NCI-H146 treated with DMSO at 0.1 percent for 48 hours (cell line): ENCODE data around the gene C16orf87.
"Not testable (repeated sequence)": the region's sequence is repeated elsewhere in the genome, so short reads cannot be mapped to it uniquely, and the experiment has no call there.

ENCODE experiments used
- DNase-seq: peaks from one replicate; lab custom pipeline; 2025; ENCODE audit not compliant: unreplicated experiment; lab: John Stamatoyannopoulos, UW

Gene C16orf87

DNA sequence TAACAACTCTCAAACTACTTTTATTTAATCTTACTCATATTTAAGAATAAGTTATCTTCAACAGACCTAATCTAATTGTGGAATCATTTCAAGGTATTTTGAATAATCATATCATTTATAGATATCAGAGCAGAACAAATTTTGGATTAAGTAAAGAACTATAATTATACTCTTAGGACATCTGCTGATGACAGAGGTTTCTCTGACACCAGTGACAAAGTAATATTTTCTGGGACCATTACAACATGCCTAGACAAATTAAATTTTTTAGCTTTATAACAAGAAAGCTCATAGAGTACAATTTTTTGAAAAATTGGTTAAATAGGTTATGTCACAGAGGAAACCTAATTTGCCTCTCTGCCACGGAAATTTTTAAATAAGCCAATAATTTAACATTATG is 30.5 kb downstream of the C16orf87 start:
- no peak for DNase-seq

DNA sequence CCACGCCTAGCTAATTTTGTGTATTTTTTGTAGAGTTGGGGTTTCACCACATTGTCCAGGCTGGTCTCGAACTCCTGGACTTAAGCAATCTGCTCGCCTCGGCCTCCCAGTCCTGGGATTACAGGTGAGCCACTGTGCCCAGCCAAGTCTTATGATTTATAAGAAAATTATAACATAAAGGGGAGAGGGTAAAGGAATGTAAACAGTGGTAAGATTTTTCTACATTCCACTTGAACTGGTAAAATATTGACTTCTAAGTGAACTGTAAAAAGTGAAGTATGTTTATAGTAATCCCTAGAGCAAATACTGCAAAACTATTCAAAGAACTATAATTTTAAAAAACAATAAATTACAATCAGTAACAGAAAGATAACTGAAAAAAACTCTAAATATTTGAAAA is 33.5 kb downstream of the C16orf87 start:
- DNase-seq, result no peak

DNA sequence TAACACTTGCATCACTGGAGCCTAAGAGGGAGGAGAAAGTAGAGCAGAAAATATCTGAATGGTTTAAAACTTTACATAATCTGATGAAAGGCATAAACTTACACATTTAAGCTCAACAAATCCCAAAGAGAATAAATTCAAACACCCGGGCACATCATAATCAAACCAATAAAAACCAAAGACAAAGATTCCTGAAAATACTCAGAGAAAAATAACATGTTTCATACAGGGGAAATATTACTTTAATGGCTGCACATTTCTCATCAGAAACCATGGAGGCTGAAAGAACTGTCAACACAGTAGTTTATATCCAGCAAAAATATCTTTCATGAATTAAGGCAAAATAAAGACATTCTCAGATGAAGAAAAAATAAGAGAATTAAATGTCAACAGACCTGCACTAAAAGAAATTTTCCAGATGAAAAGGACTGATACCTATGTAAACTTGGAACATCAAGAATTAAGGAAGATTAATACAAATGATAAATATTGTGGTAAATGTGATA is 34.2 kb downstream of the C16orf87 start:
- DNase-seq, result no peak

DNA sequence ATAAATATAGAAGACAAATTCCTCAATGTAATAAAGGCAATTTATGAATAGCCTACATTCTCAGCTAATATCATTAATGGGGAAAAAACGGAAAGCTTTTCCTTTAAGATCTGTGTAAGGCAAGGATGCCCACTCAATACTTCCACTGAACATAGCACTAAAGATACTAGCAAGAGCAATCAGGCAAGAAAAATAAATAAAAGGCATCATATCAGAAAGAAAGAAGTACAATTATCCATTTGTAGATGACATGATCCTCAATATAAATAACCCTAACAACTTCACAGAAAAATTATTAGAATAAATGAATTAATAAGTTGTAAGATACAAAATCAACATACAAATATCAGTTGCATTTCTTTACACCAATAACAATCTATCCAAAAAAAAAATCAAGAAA is 37.1 kb downstream of the C16orf87 start:
- no peak for DNase-seq

DNA sequence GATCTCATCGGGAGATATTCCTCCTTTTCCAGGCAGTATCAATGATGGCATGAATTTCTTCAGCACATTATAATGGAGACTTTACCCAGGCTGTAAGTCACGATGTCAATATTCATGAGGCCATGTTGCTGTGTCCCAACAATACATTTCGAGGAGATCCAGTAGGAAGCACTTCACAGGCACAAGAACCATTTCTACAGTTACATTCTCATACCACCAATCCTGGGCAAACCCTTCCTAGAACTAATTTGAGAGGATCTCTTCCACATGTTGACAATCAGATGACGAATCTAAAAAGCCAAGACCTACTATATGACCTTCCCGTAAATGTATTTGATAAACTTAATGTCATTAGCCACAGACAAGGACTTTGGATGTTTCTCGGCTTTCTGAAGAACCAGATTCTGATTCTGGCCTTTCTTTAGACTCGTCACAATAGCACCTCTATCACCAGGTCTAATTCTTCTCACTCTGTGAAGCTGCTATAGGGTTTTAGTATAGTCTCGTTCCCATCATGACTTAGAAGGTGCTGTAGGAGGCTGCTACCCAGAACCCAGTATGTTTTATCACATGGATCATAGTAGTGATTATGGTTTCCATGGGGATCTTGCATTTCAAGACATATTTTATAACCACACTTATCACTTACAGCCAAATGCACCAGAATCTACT is 40.2 kb downstream of the C16orf87 start:
- DNase-seq, result no peak

DNA sequence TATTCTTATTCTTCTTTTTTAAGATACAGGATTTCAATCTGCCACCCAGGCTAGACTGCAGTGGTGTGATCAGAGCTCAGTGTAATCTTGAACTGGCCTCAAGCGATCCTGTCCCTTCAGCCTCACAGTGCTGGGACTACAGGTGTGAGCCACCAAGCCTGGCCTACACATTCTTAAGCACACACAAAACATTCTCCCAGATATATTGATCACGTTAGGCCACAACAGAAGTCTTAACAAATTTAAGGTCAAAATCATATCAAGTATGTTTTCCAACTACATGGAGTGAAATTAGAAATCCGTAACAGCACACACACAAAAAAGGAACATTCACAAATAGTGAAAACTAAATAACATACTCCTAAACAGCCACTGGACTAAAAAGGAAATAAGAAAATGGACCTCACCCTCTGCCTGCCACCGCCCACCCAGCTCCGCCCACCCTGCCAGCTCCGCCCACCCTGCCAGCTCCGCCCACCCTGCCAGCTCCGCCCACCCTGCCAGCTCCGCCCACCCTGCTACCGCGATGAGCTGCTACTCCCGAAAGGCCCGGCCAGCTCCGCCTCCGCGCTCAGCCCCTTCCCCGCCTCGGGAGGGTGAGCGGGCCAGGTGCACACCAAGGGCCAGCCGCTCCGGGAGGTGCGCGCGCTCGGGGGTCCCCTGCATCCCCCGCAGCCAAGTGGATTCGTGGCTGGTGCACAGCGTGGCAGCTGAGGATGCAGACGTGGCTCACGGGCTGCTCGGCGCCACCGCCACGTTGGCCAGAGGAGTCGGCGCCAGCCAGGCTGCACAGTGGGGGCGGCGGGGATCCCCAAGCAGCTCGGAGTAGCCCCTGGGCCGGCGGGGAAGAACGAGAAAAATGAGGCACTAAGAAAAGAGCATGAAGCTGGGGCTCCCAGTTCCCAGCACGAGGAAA is 41.2 kb downstream of the C16orf87 start:
- no peak for DNase-seq

DNA sequence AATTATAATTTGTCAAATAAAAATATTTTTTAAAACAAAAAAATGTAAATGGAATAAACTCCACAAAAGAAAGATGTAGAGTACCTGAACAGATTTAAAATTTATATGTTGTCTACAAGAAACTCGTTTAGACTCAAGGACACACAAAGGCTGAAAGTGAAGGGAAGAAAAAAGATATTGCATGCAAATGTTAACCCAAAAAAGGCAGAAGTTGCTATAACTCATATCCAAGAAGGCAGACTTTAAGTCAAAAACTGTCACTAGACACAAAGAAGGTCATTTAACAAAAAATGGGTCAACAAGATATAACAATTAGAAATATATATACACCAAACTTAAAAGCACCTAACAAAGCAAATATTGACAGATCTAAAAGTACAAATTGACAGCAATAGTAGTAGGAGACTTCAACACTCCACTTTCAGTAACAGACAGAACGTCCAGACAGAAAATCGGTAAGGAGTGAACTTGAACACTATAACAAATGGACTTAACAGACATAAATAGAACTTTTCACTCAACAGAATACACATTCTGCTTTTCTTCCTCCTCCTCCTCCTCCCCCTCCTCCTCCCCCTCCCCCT is 42.0 kb downstream of the C16orf87 start:
- DNase-seq, result no peak

DNA sequence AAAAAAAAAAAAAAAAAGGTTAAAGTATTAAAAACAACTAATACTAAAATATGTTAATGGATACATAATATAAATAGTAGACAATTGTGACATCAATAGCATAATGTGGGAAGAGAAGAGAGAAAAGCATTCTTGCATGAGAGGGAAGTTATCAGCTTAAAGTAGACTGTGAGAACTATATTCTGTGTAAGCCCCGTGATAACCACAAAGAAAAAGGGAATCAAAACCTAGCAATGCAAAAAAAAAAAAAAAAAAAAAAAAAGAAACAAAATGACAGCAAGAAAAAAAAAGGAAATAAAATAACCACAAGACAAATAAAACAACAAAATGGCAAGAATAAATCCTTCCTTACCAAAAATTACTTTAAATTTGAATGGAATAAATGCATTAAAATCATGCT is 43.1 kb downstream of the C16orf87 start:
- no peak for DNase-seq

DNA sequence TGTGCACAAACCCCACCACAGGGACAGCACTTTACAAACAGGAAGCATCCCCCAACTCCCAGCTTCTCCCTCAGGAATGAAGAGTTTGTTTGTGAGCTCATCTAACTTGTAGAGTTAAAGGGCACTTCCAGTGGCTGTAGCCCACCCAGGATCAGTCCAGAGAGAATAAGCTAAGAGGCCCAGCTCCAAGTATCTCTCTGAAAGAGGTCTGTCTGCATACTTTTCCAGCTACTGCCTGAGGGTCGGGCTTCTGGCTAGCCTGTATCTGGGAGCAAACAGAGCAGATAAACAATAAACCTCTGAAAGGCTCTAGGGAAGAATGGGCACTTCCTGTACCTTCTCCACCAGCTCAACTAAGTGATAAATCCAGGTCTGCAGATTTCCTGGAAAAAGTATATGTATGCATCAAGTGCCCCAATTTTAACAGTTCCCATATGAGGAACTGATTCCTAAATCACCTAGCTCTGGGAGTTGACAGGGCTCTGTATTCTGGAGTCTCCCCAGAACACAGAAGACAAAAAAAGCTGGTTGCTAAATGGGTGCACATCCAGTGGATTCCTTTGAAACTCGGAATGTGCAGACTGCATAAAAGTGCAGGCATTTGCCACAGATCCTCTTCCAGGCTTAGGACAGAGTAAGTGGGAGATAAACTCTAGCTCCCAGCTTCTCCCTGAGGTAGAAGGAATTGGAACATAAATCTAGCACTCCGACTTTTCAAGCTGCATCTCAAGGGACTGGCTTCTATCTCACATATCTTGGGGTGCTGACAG is 45.7 kb downstream of the C16orf87 start:
- no peak for DNase-seq

DNA sequence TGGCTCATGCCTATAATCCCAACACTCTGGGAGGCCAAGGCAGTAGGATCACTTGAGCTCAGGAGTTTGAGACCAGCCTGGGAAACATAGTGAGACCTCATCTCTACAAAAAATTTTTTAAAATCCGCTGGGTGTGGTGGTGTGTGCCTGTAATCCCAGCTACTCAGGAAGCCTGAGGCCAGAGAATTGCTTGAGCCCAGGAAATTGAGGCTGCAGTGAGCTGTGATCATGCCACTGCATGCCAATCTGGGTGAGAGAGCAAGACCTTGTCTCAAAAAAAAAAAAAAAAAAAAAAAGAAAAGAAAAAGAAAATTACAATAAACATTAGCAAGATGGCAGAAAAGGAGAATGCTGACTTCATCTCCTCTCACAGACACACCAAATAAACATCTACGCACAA is 46.4 kb downstream of the C16orf87 start:
- not testable (repeated sequence) for DNase-seq

DNA sequence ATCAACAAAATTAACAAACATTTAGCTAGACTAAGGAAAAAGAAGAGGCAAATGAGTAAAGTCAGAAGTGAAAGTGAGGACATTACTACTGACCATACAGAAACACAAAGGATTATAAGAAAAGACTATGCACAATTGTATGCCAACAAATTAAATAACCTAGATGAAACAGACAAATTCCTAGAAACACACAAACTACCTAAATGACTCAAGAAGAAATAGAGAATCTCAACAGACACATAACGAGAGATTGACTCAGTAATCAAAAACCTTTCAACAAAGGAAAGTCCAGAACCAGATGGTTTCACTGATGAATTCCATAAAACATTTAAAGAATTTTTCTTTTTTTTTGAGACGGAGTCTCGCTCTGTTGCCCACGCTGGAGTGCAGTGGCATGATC is 47.2 kb downstream of the C16orf87 start:
- DNase-seq, result no peak

DNA sequence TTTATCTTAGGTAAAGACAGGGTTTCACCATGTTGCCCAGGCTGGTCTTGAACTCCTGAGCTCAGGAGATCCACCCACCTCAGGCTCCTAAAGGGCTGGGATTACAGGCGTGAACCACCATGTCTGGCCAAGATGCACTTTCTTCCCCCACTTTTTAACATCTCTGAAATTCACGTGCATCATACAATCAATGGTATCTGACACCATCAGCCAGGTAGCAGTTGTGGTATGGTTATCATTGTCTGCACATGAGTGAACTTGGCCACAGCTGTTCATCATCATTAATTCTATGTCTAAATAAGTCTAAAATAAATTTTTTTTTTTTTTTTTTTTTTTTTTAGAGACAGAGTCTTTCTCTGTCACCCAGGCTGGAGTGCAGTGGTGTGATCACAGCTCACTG is 48.7 kb downstream of the C16orf87 start:
- DNase-seq, result no peak

DNA sequence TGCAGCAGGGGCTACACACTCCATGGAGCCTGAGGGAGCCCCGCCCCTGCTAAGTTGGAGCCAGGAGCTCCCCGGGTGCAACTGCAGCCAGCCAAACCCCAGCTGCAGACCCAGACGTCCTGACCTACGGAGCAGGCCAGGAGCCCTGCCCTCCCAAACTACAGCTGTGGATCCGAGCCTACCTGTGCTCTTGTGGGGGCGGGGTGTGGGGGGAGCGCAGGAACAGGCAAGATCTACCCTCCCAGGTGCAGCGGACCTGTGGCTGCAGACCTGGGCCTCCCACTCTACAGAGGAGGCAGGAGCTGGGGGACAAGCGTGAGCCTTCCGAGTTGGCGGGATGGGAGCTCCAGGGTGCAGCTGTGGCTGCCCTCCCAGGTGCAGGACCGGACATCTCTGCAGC is 53.2 kb downstream of the C16orf87 start:
- no peak for DNase-seq

DNA sequence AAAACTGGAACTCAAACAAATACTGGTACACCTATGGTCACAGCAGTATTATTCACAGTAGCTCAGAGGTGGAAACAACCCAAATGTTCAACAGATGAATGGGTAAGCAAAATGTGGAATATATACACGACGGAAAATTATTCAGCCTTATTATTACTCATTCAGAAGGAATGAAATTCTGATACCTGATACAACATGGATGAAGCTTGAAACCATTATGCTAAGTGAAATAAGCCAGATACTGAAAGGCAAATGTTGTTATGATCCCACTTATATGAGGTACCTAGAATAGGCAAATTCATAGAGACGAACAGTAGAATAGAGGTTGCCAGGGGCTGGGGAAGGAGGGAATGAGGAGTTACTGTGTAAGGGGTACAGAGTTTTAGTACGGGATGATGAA is 55.8 kb downstream of the C16orf87 start:
- no peak for DNase-seq

DNA sequence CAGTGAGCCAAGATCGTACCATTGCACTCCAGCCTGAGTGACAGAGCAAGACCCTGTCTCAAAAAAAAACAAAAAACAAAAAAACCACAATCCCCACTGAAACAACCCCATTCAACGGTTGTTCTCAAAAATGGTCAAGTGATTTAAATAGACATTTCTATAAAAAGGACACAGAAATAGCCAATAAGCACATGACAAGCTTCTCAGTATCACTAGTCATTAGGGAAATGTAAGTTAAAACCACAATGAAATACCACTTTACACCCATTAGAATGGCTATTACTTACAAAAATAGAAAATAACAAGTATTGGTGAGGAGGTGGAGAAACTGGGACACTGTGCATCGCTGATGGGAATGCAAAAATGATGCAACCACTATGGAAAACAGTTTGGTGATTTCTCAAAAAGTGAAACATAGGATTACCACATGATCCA is 56.2 kb downstream of the C16orf87 start:
- DNase-seq, result no peak

DNA sequence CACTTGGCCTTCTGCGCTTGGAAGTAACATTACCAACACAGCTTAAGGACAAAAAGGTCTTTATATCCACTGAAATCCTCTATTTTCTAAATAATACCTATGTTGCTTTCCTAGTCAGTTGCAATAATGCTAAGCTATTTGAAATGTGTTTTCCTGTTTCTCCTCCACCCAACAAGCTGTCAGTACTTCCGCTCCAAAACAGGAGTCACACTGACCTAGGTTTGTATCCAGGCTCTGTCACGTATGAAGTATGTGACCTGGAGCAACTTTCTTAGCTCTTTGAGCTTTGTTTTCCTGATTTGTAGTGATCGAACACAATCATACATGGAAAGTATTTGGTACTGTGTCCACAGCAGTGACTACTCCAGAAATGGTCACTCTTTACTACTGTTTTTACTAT is 58.5 kb downstream of the C16orf87 start:
- no peak for DNase-seq

DNA sequence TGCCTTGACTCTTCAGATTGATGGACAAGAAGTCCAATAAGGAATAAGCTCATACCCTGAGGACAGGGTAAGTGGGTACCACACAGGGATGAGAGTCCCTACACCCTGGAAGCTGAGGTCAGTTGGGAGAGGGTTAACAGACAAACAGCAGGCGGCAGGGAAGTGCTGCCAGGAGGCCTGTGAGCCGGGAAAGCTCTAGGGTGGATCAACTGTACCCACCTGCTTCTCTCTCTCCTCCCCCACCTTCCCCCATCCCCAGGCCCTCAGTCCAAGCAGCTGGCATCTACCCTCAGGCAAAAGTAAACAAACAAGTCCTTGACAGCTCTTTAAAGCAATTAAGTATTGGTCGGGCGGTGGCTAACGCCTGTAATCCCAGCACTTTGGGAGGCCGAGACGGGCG is 62.2 kb downstream of the C16orf87 start:
- peak; percentile 84 for DNase-seq

DNA sequence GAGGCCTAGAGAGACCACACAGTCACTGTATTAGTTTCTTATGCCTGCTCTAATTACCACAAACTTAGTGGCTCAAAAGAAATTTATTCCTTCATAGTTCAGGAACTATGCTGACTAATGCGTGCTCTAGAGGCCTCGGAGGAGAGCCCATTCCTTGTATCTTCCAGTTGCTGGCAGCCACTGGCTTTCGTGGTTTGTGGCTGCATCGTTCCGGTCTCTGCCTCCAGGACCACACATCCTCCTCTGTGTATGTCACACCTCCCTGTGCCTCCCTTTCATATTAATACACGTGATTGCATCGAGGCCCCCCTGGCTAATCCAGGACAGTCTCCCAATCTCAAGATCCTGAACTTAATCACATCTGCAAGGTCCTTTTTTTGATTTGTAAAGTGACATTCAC is 65.9 kb downstream of the C16orf87 start:
- no peak for DNase-seq

DNA sequence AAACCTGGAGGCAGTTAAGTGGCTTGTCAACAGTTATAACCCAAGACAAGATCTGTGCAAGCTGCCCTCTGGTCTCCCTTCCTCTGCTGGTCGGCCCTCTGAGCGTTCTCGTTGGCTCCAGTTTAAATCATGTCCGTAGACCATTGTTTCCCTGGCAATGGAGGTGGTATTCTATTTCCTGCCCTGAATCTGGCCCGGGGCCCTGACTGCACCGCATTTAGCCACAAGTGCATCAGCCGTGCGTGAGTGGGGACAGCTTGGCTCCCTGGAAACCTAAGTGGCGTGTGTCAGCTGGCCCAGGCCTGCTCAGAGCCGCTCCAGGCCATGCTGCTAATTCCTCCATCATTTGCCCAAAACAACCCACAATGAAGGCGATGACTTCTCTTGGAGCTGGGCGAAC is 67.8 kb downstream of the C16orf87 start:
- peak; percentile 7 for DNase-seq

DNA sequence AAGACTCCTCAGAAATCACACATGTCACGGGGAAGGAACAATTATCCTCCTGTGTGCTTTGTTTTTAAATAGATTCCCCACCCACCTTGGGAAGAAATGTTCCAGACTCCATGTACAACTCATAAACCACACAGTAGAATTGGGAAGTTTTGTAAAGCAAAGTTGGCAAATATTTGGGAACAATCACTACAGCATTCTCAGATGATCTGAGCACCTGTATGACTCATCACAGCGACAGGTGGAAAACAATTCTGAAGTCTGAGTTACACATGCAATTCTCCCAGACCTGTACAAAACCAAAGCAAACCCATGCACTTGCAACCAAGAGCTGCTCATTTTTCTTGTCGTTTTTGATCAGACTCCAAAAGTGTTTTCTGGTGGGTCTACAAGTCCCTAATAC is 68.4 kb downstream of the C16orf87 start:
- peak; percentile 22 for DNase-seq

DNA sequence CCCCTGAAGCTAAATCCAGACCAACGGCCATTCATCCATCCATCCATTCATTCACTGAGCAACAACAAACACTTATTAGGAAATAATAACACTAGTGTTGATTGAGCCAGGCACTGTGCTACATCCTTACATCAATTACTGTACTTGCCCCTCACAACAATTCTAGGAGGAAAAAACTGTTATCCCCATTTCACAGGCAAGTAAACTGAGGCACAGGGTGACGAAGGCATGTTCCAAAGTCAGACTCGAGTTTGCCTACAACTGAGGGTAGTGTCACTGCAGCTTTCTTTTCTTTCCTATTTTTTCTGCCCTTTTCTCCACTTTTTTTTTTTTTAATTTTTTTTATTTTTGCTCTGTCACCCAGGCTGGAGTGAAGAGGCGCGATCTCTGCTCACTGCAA is 71.7 kb downstream of the C16orf87 start:
- no peak for DNase-seq
